Kidney epithelial cell (primary cell): ENCODE measurements around the gene CRACR2B. TPM values are rescaled to one million over a fixed set of nuclear protein-coding genes. Genes with fewer than 3 reads are reported as not detected.

ENCODE experiments used
- DNase-seq: peaks from one replicate; pipeline ENCODE4 v3.0.0-alpha.2; 2010; ENCODE audit warnings: low read depth
- H3K27me3 ChIP-seq: 2 replicates; pipeline ENCODE4 v1.6.0; 2011; ENCODE audit warnings: low read length; ENCODE audit not compliant: control insufficient read depth, insufficient read depth
- H3K36me3 ChIP-seq: 2 replicates; pipeline ENCODE4 v1.5.1; 2011; ENCODE audit warnings: low read length; ENCODE audit not compliant: control insufficient read depth, insufficient read depth
- H3K4me3 ChIP-seq: 2 replicates; pipeline ENCODE4 v1.5.1; 2011; ENCODE audit warnings: low read depth, mild to moderate bottlenecking, control low read depth, low read length
- total RNA-seq: library from RNA; depleted of rRNA; stranded (reverse); fragments of >200 nt; gene quantifications from 2 replicates; pipeline ENCODE4 v1.2.3, GENCODE V29; 2015
- TF ChIP-seq, protein P1 (sequence below): IDR thresholded peaks from 2 replicates; pipeline ENCODE4 v1.5.1; 2011; ENCODE audit warnings: mild to moderate bottlenecking, moderate library complexity, low read length, control low read depth, inconsistent platforms; ENCODE audit not compliant: insufficient read depth, poor library complexity, severe bottlenecking

The CRACR2B gene
- total RNA-seq, 1 donor from 2014 or later = 19.7 TPM

DNA sequence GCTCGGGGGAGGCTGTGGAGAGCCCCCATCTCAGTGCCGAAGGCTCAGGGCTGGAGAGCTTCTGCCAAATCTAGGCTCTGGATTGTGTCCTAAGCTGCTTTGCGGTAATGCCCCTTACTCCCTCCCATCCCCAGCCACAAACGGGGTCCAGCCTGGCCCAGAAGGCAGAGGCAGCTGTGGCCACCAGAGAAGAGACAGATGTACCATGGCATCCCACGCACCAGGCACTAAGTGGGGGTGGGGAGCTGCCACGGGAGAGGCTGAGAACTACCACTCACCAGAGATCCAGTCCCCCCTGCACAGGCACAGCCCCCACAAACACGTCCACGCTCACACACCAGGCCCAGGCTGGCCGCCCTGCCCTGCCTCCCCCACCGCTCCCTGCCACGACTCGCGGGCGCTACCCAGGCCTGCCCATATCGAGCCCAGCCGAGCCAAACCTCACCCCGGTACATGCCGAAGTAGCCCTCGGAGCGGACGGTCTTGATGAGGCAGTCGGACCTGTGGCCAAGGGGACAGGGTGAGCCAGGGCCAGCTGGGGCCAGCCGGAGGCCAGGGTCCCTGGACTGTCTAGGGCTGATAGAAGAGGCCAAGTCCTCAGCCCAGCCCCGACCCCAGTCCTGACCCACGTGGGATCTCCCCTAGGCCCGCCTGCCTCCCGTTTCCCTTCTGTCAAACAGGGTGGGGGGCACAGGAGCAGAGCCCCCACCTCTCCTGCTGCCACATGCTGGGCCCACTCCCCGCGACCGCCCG is 33.5 kb upstream of the CRACR2B start:
- no peak overlapping the region for H3K4me3 ChIP-seq
- no peaks in the 10 kb centered on the region for H3K36me3 ChIP-seq
- peaks cover 8% of the 10 kb centered on the region for H3K27me3 ChIP-seq
- no peak for DNase-seq
- TF ChIP-seq, protein P1, sequence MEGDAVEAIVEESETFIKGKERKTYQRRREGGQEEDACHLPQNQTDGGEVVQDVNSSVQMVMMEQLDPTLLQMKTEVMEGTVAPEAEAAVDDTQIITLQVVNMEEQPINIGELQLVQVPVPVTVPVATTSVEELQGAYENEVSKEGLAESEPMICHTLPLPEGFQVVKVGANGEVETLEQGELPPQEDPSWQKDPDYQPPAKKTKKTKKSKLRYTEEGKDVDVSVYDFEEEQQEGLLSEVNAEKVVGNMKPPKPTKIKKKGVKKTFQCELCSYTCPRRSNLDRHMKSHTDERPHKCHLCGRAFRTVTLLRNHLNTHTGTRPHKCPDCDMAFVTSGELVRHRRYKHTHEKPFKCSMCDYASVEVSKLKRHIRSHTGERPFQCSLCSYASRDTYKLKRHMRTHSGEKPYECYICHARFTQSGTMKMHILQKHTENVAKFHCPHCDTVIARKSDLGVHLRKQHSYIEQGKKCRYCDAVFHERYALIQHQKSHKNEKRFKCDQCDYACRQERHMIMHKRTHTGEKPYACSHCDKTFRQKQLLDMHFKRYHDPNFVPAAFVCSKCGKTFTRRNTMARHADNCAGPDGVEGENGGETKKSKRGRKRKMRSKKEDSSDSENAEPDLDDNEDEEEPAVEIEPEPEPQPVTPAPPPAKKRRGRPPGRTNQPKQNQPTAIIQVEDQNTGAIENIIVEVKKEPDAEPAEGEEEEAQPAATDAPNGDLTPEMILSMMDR = no peak

DNA sequence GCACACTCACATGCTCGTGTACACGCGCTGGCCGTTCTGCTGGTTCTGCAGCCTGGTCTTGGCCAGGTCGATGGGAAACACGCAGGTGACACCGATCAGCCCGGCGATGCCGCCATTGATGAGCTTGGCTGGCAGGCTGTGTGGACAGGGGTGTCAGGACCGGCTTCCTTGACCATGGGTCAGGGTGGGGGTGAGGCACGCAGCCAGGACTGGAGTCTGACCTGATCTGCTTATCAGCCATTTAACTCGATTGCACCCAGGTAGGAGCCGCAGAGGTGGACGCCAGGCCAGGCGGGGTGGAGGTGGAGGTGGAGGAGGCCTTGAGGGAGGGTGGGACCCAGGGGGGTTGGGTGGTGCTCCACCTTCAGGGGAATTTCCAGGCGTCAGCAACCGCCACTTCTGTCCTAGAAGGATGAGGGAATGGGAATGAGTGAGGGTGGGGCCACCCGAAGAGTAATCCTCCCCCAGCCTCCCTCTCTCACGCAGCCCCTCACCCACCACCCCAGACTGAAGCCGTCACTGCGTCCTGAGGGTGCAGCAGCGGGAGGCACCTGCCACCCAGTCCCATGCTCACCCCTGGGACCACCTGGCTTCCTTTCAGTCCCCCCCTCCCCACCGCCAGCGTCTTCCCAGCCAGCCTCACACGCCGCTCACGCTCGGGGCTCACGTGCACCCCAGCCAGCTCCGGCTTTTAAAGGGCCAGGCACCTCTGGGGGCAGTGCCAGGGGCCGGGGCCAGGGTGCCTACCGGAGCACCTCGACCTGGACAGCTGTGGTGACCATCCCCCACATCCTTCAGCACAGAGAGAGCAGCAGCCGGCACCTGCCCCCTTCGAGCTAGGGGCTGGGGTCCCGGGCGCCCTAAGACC is 32.7 kb upstream of the CRACR2B start:
- H3K4me3 ChIP-seq = peak overlapping the region; percentile 52
- TF ChIP-seq, protein P1 = no peak
- H3K27me3 ChIP-seq = peaks cover 1% of the 10 kb centered on the region
- no peaks in the 10 kb centered on the region for H3K36me3 ChIP-seq
- DNase-seq = no peak

DNA sequence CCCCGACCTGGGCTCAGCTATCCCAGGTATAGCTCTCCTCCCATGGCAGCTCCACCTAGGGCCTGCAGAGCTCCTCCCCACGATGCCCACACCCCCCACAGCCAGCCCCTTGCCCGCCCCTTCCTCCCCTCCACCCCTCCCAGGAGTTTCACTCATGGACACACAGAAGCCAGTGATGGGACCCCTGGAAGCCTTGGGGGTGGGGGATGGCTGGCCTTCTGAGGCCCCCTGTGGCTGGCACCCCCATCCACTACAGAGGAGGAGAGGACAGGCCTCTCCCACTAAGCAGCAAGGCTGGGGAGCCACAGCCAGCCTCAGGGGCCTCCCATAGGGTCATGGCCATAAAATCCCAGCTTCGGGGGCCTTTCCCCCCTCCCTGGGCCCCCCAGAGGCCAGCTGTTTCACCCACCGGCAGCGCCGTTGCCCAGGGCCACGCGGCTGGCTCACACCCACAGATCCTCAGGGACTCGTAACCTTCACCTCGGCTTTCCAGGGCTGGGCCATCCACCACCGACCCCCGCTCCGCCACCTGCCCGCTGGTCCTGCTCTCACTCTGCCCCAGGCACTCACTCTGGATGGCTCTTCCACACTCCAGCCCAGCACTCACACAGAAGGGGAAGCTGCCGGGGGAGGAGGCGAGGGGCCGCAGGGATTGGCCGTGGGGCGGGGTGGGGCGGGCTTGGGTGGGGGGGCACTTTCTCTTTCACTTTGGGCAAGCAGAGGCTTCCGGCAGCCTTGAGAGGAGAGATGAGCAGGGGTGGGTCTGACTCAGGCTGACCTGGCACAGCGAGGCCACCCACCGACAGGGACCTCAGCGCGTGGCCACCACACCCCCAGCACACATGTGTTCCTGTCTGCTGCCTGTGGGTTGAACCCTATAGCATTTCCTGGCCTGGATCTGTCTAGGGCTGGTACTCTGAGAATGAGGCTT is 31.8 kb upstream of the CRACR2B start:
- Histone ChIP-seq H3K27me3 (no peaks in the 10 kb centered on the region), H3K4me3 (peak overlapping the region; percentile 52), H3K36me3 (no peaks in the 10 kb centered on the region)
- TF ChIP-seq, protein P1 = no peak
- DNase-seq = no peak

DNA sequence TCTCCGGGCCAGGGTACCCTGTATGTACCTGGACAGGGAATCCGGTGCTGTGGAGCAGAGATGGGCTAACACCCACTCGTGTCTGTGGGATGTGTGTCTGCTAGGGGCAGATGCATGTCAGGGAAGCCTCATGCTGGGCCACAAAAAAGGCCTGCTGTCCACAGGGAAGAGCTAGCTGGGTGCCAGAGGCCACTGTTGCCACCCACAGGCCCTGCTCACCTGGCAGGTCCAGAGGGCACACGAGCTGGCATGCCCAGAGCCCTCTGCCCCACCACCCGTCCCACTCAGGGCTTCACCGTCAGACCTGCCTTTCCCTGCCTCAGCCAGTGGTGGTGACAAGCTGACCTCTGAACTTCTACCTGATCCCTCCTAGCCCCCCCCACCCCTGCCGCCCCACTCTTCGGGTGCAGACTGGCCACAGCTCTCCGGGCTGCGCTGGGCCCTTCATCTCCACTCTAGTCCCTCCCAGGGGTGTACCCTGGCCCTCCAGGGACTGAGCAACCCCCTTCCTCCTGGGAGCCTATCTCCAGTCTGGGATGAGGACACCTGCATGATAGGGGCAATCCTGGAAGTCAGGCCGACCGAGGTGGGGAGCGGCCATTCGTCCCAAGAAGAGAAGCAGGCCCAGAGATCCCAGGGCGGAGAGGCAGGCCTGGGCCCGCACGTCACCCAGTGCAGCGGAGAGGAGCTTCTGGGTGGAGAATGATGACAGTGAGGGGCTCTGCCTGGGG is 31.0 kb upstream of the CRACR2B start:
- H3K4me3 ChIP-seq = peak overlapping the region; percentile 71
- DNase-seq = no peak
- no peaks in the 10 kb centered on the region for H3K36me3 ChIP-seq
- TF ChIP-seq, protein P1 = no peak
- no peaks in the 10 kb centered on the region for H3K27me3 ChIP-seq
